H1 (cell line): ENCODE data around the gene VSIG2. TPM values are rescaled to one million over a fixed set of nuclear protein-coding genes. Genes with fewer than 3 reads are reported as not detected.

Experiments
- ASH2L ChIP-seq: fragments of 200-600, 300-600 bp; sonication (generic); IDR thresholded peaks from one replicate; pipeline ENCODE4 v1.7.1; 2017; ENCODE audit warnings: low read length
- CBX5 ChIP-seq: fragments of 300-800, 300-1000 bp; sonication (generic); IDR thresholded peaks from 2 replicates; pipeline ENCODE4 v1.7.1; 2016; ENCODE audit warnings: antibody characterized with exemption, low read length, low read depth
- CHD7 ChIP-seq: fragments of 300-600 bp; sonication (generic); IDR thresholded peaks from 2 replicates; pipeline ENCODE4 v1.7.1; 2012; ENCODE audit warnings: low read length, moderate library complexity, mild to moderate bottlenecking, inconsistent platforms; ENCODE audit not compliant: insufficient replicate concordance
- FOSL1 ChIP-seq: IDR thresholded peaks from 2 replicates; pipeline ENCODE4 v1.6.1; 2011; ENCODE audit warnings: mild to moderate bottlenecking, low read depth, low read length, moderate library complexity; ENCODE audit not compliant: insufficient read depth
- KDM5A ChIP-seq: fragments of 200-600 bp; IDR thresholded peaks from 2 replicates; pipeline ENCODE4 v1.7.1; 2012; ENCODE audit warnings: mild to moderate bottlenecking, low read length, inconsistent platforms, mixed read lengths
- PHF8 ChIP-seq: fragments of 200-600 bp; sonication (generic); conservative IDR thresholded peaks from 2 replicates; pipeline ENCODE4 v1.7.1; 2012; ENCODE audit warnings: low read depth, mild to moderate bottlenecking, inconsistent platforms, low read length, moderate library complexity
- POLR2A ChIP-seq, 2 experiments: IDR thresholded peaks; 1 replicate in 1 of 2; 2 replicates in 1 of 2; pipeline ENCODE4 v1.6.1; 2011; ENCODE audit warnings: low read depth in 2 of 2, low read length in 2 of 2, mild to moderate bottlenecking in 2 of 2; ENCODE audit errors: control extremely low read depth in 1 of 2
- RXRA ChIP-seq: IDR thresholded peaks from 2 replicates; pipeline ENCODE4 v1.6.1; 2011; ENCODE audit warnings: low read depth, mild to moderate bottlenecking, low read length, moderate library complexity; ENCODE audit not compliant: insufficient read depth
- SIN3A ChIP-seq, 2 experiments: IDR thresholded peaks in 1 of 2; conservative IDR thresholded peaks in 1 of 2; 2 replicates each; pipeline ENCODE4 v1.6.1; 2011 to 2012; ENCODE audit warnings: low read length in 2 of 2, improper control_type of control experiment in 1 of 2, low read depth in 1 of 2, mild to moderate bottlenecking in 1 of 2
- ZNF274 ChIP-seq: IDR thresholded peaks from 2 replicates; pipeline ENCODE4 v1.7.0; 2012; ENCODE audit warnings: low read length, borderline replicate concordance; ENCODE audit errors: extremely low read depth
- polyA plus RNA-seq, 7 experiments: library from polyadenylated mRNA; depleted of rRNA in 3 of 7; stranded (reverse) in 5 of 7; unstranded in 2 of 7; fragments of >200 nt in 5 of 7; fragments of 200-250 nt in 2 of 7; gene quantifications; 1 replicate in 5 of 7; 2 replicates in 1 of 7; 4 replicates in 1 of 7; pipeline versions ENCODE4 v1.2.1 to v1.2.3, GENCODE V29; 2011 to 2013; ENCODE audit warnings: missing spikeins in 2 of 7, mixed read lengths in 2 of 7
- total RNA-seq: library from RNA; stranded (reverse); fragmentation: NEBNext Ultra II Directional; extraction: Animal tissue kit (Norgen Biotek cat#: 25700); gene quantifications from 2 replicates; pipeline ENCODE4 v1.2.1, GENCODE V29; 2021
- TF ChIP-seq, protein P1 (sequence below): IDR thresholded peaks from 2 replicates; pipeline ENCODE4 v1.6.1; 2012; ENCODE audit warnings: inconsistent platforms

Gene VSIG2
- total and polyA plus RNA-seq, 2 of the 8 experiments (the other 6 are each of a cell fraction or from before 2014, with no cell fraction given), result 0.18 TPM; not detected in 1

GRCh38 chr11:124725719-124726105 is 26.3 kb downstream of the VSIG2 start (continued):
- TF ChIP-seq CHD7 (no peak), KDM5A (no peak), CBX5 (no peak), POLR2A (IDR thresholded peaks at IDR 0.05; ENCODE audit: control extremely low read depth in 1 of 2, low read depth in 2 of 2, low read length in 2 of 2) (no peak), PHF8 (no peak), ZNF274 (no peak), ASH2L (no peak), SIN3A (conservative IDR thresholded peaks at IDR 0.05 in 1 of 2, IDR thresholded peaks at IDR 0.05 in 1 of 2; ENCODE audit: low read depth in 1 of 2, low read length in 2 of 2) (no peak), FOSL1 (no peak), RXRA (no peak)
- TF ChIP-seq, protein P1, sequence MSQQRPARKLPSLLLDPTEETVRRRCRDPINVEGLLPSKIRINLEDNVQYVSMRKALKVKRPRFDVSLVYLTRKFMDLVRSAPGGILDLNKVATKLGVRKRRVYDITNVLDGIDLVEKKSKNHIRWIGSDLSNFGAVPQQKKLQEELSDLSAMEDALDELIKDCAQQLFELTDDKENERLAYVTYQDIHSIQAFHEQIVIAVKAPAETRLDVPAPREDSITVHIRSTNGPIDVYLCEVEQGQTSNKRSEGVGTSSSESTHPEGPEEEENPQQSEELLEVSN, result no peak
